ENCODE measurements around the gene SORCS3. TPM values are rescaled to one million over a fixed set of nuclear protein-coding genes. Genes with fewer than 3 reads are reported as not detected.

Gene SORCS3
- total and polyA plus RNA-seq, 2 of the 4 experiments (the other 2 are of a cell fraction), result not detected

- H2AK5ac ChIP-seq (ENCODE audit: low read depth, low read length), result no peak overlapping the region
- DNase-seq (no peak), ATAC-seq (ENCODE audit: low read depth) (no peak)
- H4K91ac ChIP-seq (ENCODE audit: insufficient read depth, low read depth, low read length), result no peak overlapping the region
- H4K8ac ChIP-seq (ENCODE audit: low read depth in 2 of 2, low read length in 2 of 2), result no peak overlapping the region
- dilution Hi-C loops (cut with HindIII; ENCODE audit: low sequenced_read_pairs, unreplicated experiment) (no loop called here), in situ Hi-C loops (cut with MboI; ENCODE audit: low sequenced_read_pairs) (no loop called here), intact Hi-C loops (cut with micrococcal nuclease) (no loop called here)
- H3K4me1 ChIP-seq (ENCODE audit: control insufficient read depth, insufficient read depth, low read length), result no peaks in the 10 kb centered on the region
- peaks cover 16% of the 10 kb centered on the region for H3K9me3 ChIP-seq (ENCODE audit: control insufficient read depth, insufficient read depth, low read length)
- H2AK9ac ChIP-seq (replicated peaks; ENCODE audit: low read depth, low read length, poor library complexity), result no peak overlapping the region
- no peaks in the 10 kb centered on the region for H4K20me1 ChIP-seq (ENCODE audit: insufficient read depth, low read length)
- no peaks in the 10 kb centered on the region for H3K36me3 ChIP-seq (ENCODE audit: control insufficient read depth, insufficient read depth, low read length)
- no peak overlapping the region for H2AFZ ChIP-seq (replicated peaks; ENCODE audit: low read length, poor library complexity)
- no peaks in the 10 kb centered on the region for H3K27me3 ChIP-seq (ENCODE audit: control insufficient read depth, insufficient read depth, low read length)
- no peak overlapping the region for H3K27ac ChIP-seq (ENCODE audit: insufficient read depth, low read length)
- H2BK5ac ChIP-seq (ENCODE audit: low read depth, low read length, poor library complexity, severe bottlenecking), result no peak overlapping the region
- H2BK20ac ChIP-seq (ENCODE audit: low read depth, low read length), result no peak overlapping the region
- no TSS peak for BruUV-seq (replicated peaks)
- H3K56ac ChIP-seq (ENCODE audit: extremely low read depth, insufficient read depth, low read length), result no peak overlapping the region
- CTCF ChIA-PET, result no interaction called here
- no peak overlapping the region for H3K9ac ChIP-seq (ENCODE audit: low read depth, low read length)
- H2BK120ac ChIP-seq (ENCODE audit: low read depth, low read length), result no peak overlapping the region
- POLR2A ChIA-PET (ENCODE audit: unreplicated experiment), result no interaction called here
- no peak overlapping the region for H3K4ac ChIP-seq (ENCODE audit: low read depth, low read length)
- H3K14ac ChIP-seq (replicated peaks; ENCODE audit: low read depth, low read length), result no peak overlapping the region
- TF ChIP-seq CEBPB (IDR thresholded peaks at IDR 0.05; ENCODE audit: low read depth, low read length) (no peak), RAD21 (IDR thresholded peaks at IDR 0.05; ENCODE audit: low read length) (no peak), MAFK (IDR thresholded peaks at IDR 0.05; ENCODE audit: low read depth, low read length) (no peak), MXI1 (IDR thresholded peaks at IDR 0.05; ENCODE audit: borderline replicate concordance, low read depth, low read length) (no peak), USF2 (IDR thresholded peaks at IDR 0.05; ENCODE audit: low read depth, low read length) (no peak), POLR2A (IDR thresholded peaks at IDR 0.05; ENCODE audit: low read depth, low read length) (no peak), RCOR1 (IDR thresholded peaks at IDR 0.05; ENCODE audit: insufficient replicate concordance, low read length) (no peak), RFX5 (IDR thresholded peaks at IDR 0.05; ENCODE audit: low read depth, low read length) (no peak), FOS (IDR thresholded peaks at IDR 0.05; ENCODE audit: low read depth, low read length) (no peak), BHLHE40 (IDR thresholded peaks at IDR 0.05; ENCODE audit: low read depth, low read length) (no peak), CTCF (conservative IDR thresholded peaks at IDR 0.05; ENCODE audit: low read depth, low read length) (no peak), SMC3 (IDR thresholded peaks at IDR 0.05; ENCODE audit: low read depth, low read length) (no peak), NFE2L2 (IDR thresholded peaks at IDR 0.05; ENCODE audit: low read depth, low read length) (no peak), ELK1 (IDR thresholded peaks at IDR 0.05; ENCODE audit: borderline replicate concordance, low read depth, low read length) (no peak), MAZ (IDR thresholded peaks at IDR 0.05; ENCODE audit: borderline replicate concordance, low read depth, low read length) (no peak)
- no peak overlapping the region for H3K4me3 ChIP-seq (ENCODE audit: insufficient read depth, low read depth, low read length)
- no peak overlapping the region for H3K23ac ChIP-seq (ENCODE audit: low read depth, low read length)
- H4K5ac ChIP-seq (ENCODE audit: low read depth, low read length), result no peak overlapping the region
- WGBS, 2 experiments (ENCODE audit: extremely low coverage in 2 of 2, insufficient read length in 1 of 2), result no CpG with 5 or more reads among the region's 6 CpGs
- H3K79me1 ChIP-seq (ENCODE audit: low read depth in 1 of 2, low read length in 2 of 2), result no peaks in the 10 kb centered on the region
- no peak overlapping the region for H3K4me2 ChIP-seq (ENCODE audit: low read depth, low read length)
- no peaks in the 10 kb centered on the region for H3K9me1 ChIP-seq (ENCODE audit: insufficient read depth, low read length)
- H3K18ac ChIP-seq (ENCODE audit: low read depth, low read length), result no peak overlapping the region
- H2BK15ac ChIP-seq (ENCODE audit: low read depth, low read length), result no peak overlapping the region
Observed at GRCh38 chr10:105188737-105189462, 547.8 kb downstream of the SORCS3 start.

Data from IMR-90 (cell line).